Cardiac muscle cell (in vitro differentiated cells and primary cell): ENCODE data around the gene TMEM26. TPM values are rescaled to one million over a fixed set of nuclear protein-coding genes. Genes with fewer than 3 reads are reported as not detected.

Experiments used
- DNase-seq, 2 donors: peaks; one replicate each; pipeline versions ENCODE4 v3.0.0 to v3.0.0-alpha.2; 2010 to 2017; ENCODE audit warnings: low read depth in 1 of 2, low spot score in 1 of 2
- H3K27ac ChIP-seq: fragments of 200-600 bp; sonication (generic); 2 replicates; pipeline ENCODE4 v1.5.1; 2016
- H3K27me3 ChIP-seq: fragments of 200-600 bp; sonication (generic); 2 replicates; pipeline ENCODE4 v1.6.0; 2016; ENCODE audit warnings: control low read depth
- H3K36me3 ChIP-seq: fragments of 200-600 bp; sonication (generic); 2 replicates; pipeline ENCODE4 v1.5.1; 2016; ENCODE audit warnings: control low read depth
- H3K4me1 ChIP-seq: fragments of 200-600 bp; sonication (generic); 2 replicates; pipeline ENCODE4 v1.8.1; 2017; ENCODE audit warnings: low read depth, mild to moderate bottlenecking, mixed run types
- H3K4me3 ChIP-seq: fragments of 200-600 bp; sonication (generic); 2 replicates; pipeline ENCODE4 v1.5.1; 2016; ENCODE audit warnings: mild to moderate bottlenecking
- H3K9me3 ChIP-seq: fragments of 200-600 bp; sonication (generic); 2 replicates; pipeline ENCODE4 v1.5.1; 2017; ENCODE audit warnings: low read depth, mild to moderate bottlenecking, control low read depth
- CTCF ChIP-seq: IDR thresholded peaks from 2 replicates; pipeline ENCODE4 v1.5.1; 2012; ENCODE audit warnings: low read depth, mild to moderate bottlenecking, low read length
- polyA plus RNA-seq: library from polyadenylated mRNA; unstranded; fragments of >200 nt; fragmentation: Nextera tagmentation; extraction: Ambion mirVana; gene quantifications from 2 replicates; pipeline ENCODE4 v1.2.1, GENCODE V29; 2016
- total RNA-seq: library from RNA; depleted of rRNA; stranded (reverse); fragments of >200 nt; gene quantifications from 2 replicates; pipeline ENCODE4 v1.2.3, GENCODE V29; 2016

TMEM26 gene
- total and polyA plus RNA-seq, 2 experiments from 2014 or later = 1.1 to 1.2 TPM

GRCh38 chr10:61451357-61451756 is 1.8 kb downstream of the TMEM26 start:
- TF ChIP-seq CTCF = no peak
- H3K4me3 ChIP-seq = no peak overlapping the region
- H3K4me1 ChIP-seq = peaks cover 7% of the 10 kb centered on the region
- H3K27me3 ChIP-seq = peaks cover 57% of the 10 kb centered on the region
- H3K36me3 ChIP-seq = no peaks in the 10 kb centered on the region
- DNase-seq = no peak
- H3K9me3 ChIP-seq = no peaks in the 10 kb centered on the region
- no peak overlapping the region for H3K27ac ChIP-seq

- no peak for TF ChIP-seq CTCF
- peaks cover 4% of the 10 kb centered on the region for H3K4me1 ChIP-seq
- no peak overlapping the region for H3K4me3 ChIP-seq
- no peaks in the 10 kb centered on the region for H3K9me3 ChIP-seq
- no peak overlapping the region for H3K27ac ChIP-seq
- H3K27me3 ChIP-seq = peaks cover 39% of the 10 kb centered on the region
- no peaks in the 10 kb centered on the region for H3K36me3 ChIP-seq
- DNase-seq = no peak
These were observed 4.2 kb downstream of the TMEM26 start for GRCh38 chr10:61448841-61449600.

GRCh38 chr10:61448091-61448490 is 5.1 kb downstream of the TMEM26 start:
- DNase-seq = no peak
- H3K27ac ChIP-seq = no peak overlapping the region
- no peak for TF ChIP-seq CTCF
- H3K27me3 ChIP-seq = peaks cover 30% of the 10 kb centered on the region
- no peak overlapping the region for H3K4me3 ChIP-seq
- H3K4me1 ChIP-seq = no peaks in the 10 kb centered on the region
- H3K36me3 ChIP-seq = no peaks in the 10 kb centered on the region
- H3K9me3 ChIP-seq = no peaks in the 10 kb centered on the region

GRCh38 chr10:61439058-61439609 is 14.0 kb downstream of the TMEM26 start:
- DNase-seq = no peak
- no peak overlapping the region for H3K4me3 ChIP-seq
- H3K4me1 ChIP-seq = no peaks in the 10 kb centered on the region
- TF ChIP-seq CTCF = no peak
- H3K27me3 ChIP-seq = no peaks in the 10 kb centered on the region
- no peaks in the 10 kb centered on the region for H3K9me3 ChIP-seq
- no peaks in the 10 kb centered on the region for H3K36me3 ChIP-seq
- H3K27ac ChIP-seq = no peak overlapping the region

- H3K27ac ChIP-seq = no peak overlapping the region
- H3K9me3 ChIP-seq = no peaks in the 10 kb centered on the region
- TF ChIP-seq CTCF = no peak
- no peak for DNase-seq
- no peaks in the 10 kb centered on the region for H3K4me1 ChIP-seq
- H3K4me3 ChIP-seq = no peak overlapping the region
- H3K27me3 ChIP-seq = no peaks in the 10 kb centered on the region
- H3K36me3 ChIP-seq = no peaks in the 10 kb centered on the region
These were observed 14.8 kb downstream of the TMEM26 start for GRCh38 chr10:61438141-61438988.
